HG02938 (cell line): ENCODE measurements around the gene LILRB2.
"Not testable (repeated sequence)": the region's sequence is repeated elsewhere in the genome, so short reads cannot be mapped to it uniquely, and the experiment has no call there.

Experiments used
- ATAC-seq: cut with Tn5 transposase; IDR thresholded peaks from one replicate; pipeline ENCODE4 v1.9.1; 2021; ENCODE audit warnings: mild to moderate bottlenecking, moderate library complexity; ENCODE audit not compliant: unreplicated experiment

Gene LILRB2

DNA sequence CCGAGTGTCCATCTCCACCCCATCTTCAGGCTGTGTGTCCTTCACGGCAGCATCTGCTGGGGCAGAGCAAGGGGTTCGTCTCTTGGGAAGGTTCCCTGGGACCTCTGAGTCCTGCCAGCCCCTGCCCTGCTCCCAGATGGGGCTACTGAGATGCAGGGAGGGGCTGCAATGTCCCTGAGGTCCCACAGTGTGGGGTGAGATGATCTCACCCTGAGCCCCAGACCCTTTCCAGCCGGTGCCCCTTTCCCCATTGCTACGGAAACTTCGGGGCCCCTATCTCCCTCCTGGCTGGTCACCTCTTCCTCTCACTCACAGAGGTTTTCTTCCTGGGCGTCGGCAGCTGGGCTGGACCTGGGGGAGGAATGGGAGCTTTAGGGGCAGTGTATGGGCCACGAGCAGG is 5.0 kb downstream of the LILRB2 start:
- ATAC-seq, result no peak

- ATAC-seq, result not testable (repeated sequence)
These were observed 6.4 kb downstream of the LILRB2 start for GRCh38 chr19:54274516-54274915.

DNA sequence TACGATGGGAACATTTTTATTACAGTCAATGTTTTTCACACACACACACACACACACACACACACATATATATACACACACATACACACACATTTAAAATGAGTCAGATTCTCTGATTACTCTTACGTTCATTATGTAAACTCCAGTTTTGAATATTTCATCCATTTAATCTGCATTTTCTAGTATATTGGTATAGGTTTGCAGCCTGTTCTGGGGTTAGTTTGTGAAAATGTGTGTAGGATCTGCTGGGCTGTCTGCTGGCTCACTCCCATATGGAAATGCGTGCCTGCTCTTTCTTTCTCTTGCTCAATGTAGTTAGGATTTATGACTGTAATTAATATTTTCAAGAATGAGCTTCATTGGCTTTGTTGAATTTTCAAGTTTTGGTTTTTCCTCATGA is 7.1 kb downstream of the LILRB2 start:
- ATAC-seq, result no peak

DNA sequence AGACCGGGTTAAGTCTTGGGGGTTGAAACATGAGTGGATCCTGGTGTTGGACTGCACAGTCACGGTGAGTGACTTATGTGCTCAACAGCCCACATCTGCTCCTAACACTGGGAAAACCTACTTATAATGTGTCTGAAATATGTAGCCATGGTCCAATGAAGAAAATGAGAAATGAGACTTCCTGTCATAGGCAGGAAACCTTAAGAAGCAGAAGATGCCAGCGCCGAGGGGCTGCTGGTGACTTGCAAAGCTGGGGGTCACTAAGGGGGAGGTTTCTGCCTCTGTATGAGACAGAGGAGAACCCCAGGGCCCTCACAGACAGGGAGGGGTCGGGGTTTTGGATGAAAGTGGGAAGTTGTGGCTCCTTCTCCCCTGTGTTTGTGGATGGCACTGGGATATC is 8.7 kb downstream of the LILRB2 start:
- not testable (repeated sequence) for ATAC-seq

- not testable (repeated sequence) for ATAC-seq
These were observed 9.3 kb downstream of the LILRB2 start for GRCh38 chr19:54271587-54271986.

GRCh38 chr19:54271106-54271505 is 9.8 kb downstream of the LILRB2 start:
- no peak for ATAC-seq

DNA sequence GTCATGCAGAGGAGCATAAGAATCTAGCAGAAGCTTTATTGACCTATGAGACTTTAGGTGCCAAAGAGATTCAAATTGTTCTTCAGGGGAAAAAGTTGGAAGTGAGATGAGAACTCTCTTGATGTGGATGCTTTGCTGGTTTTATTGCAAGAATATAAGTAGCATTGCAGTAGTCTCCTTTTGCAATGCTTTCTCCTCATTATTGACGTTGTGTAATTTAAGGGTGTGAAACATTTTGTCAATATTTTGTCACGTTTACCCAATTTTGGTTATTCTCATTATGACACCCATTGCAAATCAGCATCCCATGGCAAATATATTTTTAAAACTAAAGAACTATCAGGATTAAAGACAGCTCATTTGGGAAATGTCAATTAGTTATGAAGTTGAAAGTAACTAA is 12.0 kb downstream of the LILRB2 start:
- ATAC-seq, result no peak

- ATAC-seq, result no peak
These were observed 14.8 kb downstream of the LILRB2 start for GRCh38 chr19:54266133-54266532.

- ATAC-seq, result no peak
These were observed 18.4 kb downstream of the LILRB2 start for GRCh38 chr19:54262470-54262869.

- no peak for ATAC-seq
These were observed 18.8 kb downstream of the LILRB2 start for GRCh38 chr19:54262066-54262465.

GRCh38 chr19:54257116-54257480 is 23.8 kb downstream of the LILRB2 start, which contains the start of gene LILRB5:
Gene LILRB5, minus strand, starts transcription at chr19:54257273. Its CDS starts 80 bp downstream, at chr19:54257193.
- ATAC-seq, result no peak

GRCh38 chr19:54256250-54257115 is 24.4 kb downstream of the LILRB2 start:
- no peak for ATAC-seq

GRCh38 chr19:54255105-54255775 is 25.7 kb downstream of the LILRB2 start:
- ATAC-seq, result no peak

GRCh38 chr19:54254195-54254906 is 26.6 kb downstream of the LILRB2 start:
- ATAC-seq, result no peak

DNA sequence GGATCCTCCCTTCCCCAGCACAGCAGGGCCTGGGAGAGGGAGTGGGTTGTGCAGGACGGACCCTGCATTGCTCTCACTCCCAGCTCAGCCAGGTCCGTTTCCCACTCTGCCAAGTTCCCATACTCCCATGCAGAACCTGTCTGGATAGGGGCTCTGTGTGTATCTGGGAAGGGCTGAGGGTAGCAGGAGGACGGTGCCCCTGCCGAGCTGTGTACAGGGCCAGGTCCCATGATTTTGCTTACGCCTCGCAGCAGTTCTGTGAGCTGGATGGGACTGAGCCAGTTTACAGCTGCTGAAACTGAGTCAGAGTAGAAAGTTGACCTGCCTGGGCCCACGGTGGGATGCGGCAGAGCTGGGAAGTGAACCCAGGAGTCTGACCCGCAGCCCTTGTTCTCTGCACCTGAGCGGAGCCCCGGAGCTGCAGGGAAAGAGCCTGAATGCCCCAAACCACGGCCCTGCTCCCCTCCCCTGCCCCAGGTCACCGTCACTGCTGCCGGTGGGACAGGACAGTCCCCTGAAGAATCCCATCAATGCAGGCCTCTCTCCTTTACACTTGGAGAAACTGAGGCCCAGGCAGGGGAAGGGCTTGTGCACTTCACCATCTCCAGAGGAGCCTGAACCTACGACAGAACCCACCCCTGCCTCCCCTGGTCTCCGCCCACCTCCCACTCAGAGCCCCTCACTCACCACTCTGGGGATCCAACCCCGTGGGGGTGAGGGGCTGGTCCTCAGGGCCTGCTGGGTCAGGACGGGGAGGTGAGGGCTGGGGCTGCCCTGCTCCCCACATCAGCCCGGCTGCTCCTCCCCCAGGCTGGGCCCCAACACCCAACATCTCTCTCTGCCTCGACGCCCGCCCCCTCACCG is 27.3 kb downstream of the LILRB2 start:
- ATAC-seq, result no peak

DNA sequence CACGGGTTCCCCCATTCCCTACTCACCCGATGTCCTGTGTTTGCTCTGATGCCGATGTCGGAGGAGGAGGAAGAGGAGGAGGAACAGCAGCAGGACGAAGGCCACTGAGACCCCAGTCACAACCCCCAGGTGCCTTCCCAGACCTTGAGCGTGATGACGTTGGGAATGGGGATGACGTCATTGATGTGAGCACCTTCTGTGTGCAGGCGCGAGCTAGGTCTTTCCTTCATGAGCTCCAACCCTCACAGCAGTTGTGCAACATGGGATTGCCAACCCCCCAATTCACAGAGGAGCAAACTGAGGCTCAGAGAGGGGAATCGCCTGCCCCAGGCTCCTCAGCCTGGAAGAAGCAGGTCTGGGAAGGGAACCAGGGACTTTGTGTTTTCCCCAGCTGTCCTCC is 28.1 kb downstream of the LILRB2 start:
- ATAC-seq, result no peak

DNA sequence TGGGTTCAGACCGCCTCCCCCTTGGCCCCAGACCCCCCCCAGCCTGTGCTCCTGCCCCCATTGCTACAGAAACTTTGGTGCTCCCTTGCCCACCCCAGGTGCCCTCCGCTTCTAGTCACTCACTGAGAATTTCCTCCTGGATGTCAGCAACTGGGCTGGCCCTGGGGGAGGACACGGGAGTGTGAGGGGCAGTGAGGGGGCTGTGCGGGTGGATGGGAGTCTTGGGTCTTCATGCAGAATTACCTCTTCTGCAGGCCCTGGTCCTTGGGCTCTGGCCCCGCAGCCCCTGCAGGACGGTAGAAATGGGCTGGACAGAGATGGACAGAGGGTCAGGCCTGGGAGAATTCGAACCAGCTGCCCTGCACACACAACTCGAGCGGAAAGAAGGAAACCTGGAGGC is 28.7 kb downstream of the LILRB2 start:
- no peak for ATAC-seq

DNA sequence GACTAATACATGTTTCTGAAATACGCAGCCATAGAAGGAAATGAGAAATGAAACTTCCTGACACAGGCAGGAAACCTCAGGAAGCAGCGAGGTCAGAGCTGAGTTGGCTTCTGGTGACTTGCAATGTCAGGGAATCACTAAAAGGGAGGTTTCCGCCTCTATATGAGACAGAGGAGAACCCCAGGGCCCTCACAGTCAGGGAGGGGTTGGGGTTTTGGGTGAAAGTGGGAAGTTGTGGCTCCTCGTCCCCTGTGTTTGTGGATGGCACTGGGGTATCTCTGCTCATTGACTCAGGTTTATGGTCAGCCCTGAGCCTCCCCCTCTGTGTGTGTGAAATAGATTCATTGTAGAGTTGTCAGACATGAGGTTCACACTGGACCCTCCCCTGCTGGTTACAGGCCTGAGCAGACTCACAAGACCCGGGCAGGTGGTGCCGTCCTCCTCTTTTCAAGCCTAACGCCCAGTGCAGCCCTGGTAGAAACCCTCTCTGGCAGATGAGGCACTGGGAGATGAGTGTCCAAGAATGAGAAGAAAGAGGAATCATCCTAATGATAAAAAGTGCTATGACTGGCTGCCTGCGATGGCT is 32.8 kb downstream of the LILRB2 start:
- ATAC-seq, result no peak

DNA sequence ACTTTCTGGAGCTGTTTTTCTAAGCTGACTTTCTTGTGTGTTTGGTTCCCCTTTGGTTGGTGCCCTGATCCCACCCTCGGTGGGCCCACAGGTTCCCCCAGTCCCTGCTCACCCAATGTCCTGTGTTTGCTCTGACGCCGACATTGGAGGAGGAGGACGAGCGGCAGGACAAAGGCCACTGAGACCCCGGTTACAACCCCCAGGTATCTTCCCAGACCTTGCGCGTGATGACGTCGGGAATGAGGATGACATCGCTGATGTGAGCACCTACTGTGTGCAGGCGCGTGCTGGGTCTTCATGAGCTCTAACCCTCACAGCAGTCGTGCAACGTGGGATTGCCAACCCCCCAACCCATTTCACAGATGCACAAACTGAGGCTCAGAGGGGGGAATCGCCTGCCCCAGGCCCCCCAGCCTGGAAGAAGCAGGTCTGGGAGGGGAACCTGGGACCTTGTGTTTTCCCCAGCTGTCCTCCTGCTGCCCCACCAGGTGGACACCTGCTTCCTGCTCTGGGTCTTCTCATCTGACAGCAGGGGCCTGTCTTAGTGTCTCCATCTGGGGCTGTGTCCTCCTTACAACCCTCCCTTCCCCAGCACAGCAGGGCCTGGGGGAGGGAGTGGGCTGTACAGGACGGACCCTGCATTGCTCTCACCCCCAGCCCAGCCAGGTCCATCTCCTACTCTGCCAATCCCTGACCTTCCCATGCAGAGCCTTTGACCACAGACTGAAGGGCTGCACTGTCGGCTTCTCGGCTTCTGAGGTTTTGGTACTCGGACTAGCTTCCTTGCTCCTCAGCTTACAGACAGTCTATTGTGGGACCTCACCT is 33.6 kb downstream of the LILRB2 start:
- no peak for ATAC-seq
